Esophagus squamous epithelium (tissue), 5 donors: Measurements from ENCODE around the gene CDC37L1. TPM values are rescaled to one million over a fixed set of nuclear protein-coding genes. Genes with fewer than 3 reads are reported as not detected.

ENCODE experiments used
- DNase-seq: peaks from one replicate; lab custom pipeline; 2025; lab: John Stamatoyannopoulos, UW
- H3K27ac ChIP-seq, 4 donors: fragments of 200-600 bp; sonication (generic); one replicate each; pipeline ENCODE4 v1.5.1; 2016 to 2019; ENCODE audit warnings: mild to moderate bottlenecking in 1 of 4
- H3K27me3 ChIP-seq, 4 donors: fragments of 200-600 bp; sonication (generic); 1 replicate in 3 of 4; 2 replicates in 1 of 4; pipeline versions ENCODE4 v1.5.1 to v1.6.0; 2017 to 2021; ENCODE audit warnings: antibody characterized with exemption in 1 of 4
- H3K36me3 ChIP-seq, 3 donors: fragments of 200-600 bp; sonication (generic); one replicate each; pipeline ENCODE4 v1.5.1; 2016 to 2019
- H3K4me1 ChIP-seq, 3 donors: fragments of 200-600 bp; sonication (generic); one replicate each; pipeline ENCODE4 v1.5.1; 2017 to 2019
- H3K4me3 ChIP-seq, 4 donors: fragments of 200-600 bp; sonication (generic); 1 replicate in 3 of 4; 2 replicates in 1 of 4; pipeline ENCODE4 v1.5.1; 2016 to 2019; ENCODE audit warnings: mild to moderate bottlenecking in 2 of 4, moderate library complexity in 1 of 4
- H3K9me3 ChIP-seq, 3 donors: fragments of 200-600 bp; sonication (generic); one replicate each; pipeline ENCODE4 v1.5.1; 2016 to 2019
- CTCF ChIP-seq, 6 experiments: fragments of 450-650 bp in 4 of 6; fragments of 200-600 bp in 2 of 6; sonication (generic) in 2 of 6; IDR thresholded peaks; one replicate each; pipeline ENCODE4 v1.5.1; 2016 to 2019; ENCODE audit warnings: antibody characterized with exemption in 6 of 6, mild to moderate bottlenecking in 4 of 6, moderate library complexity in 4 of 6
- POLR2A ChIP-seq, 4 donors: fragments of 450-650 bp; IDR thresholded peaks; one replicate each; pipeline ENCODE4 v1.6.1; 2017; ENCODE audit warnings: antibody characterized with exemption in 4 of 4, mild to moderate bottlenecking in 4 of 4, moderate library complexity in 3 of 4
- WGBS, 2 donors: methylation state at CpG; one replicate each; pipeline ENCODE4 v1.1.5; 2018; 5-methylcytosine and 5-hydroxymethylcytosine counted together
- intact Hi-C: fragments of 100-400 bp; cut with DNase I; formaldehyde crosslinking; loops from one replicate; pipeline ENCODE4 v1.15.0; 2022
- total RNA-seq, 4 donors: library from RNA; depleted of rRNA; stranded (reverse); fragments of >200 nt; gene quantifications; one replicate each; pipeline ENCODE4 v1.1.0, GENCODE V29; 2016
- donor health status: DM: yes; HTN: yes; CAD: no.

The CDC37L1 gene
- total RNA-seq, 4 donors from 2014 or later = 8.9 to 48.8 (median 19.3) TPM

GRCh38 chr9:4756420-4756819 lies 77.1 kb downstream of the CDC37L1 start:
- 79 to 93% methylated on average over 4 of the region's 4 CpGs for WGBS, 2 donors
- DNase-seq = no peak
- Histone ChIP-seq H3K4me1 (no peaks in the 10 kb centered on the region), H3K9me3 (no peaks in the 10 kb centered on the region), H3K36me3 (no peaks in the 10 kb centered on the region), H3K27me3 (peaks cover 0 to 1% (median 0%) of the 10 kb centered on the region in 4 donors), H3K4me3 (no peak overlapping the region), H3K27ac (no peak overlapping the region)
- TF ChIP-seq POLR2A (IDR thresholded peaks at IDR 0.05) (no peak), CTCF (IDR thresholded peaks at IDR 0.05) (no peak)
- intact Hi-C loops = loop anchor here (10.0 kb wide), 1 partner anchor 238 kb away; no protein-coding TSS in a partner anchor

Other genes starting within 250 kb of the CDC37L1 start
- 1 to 10 TPM; 2.3 to 4.3 (median 3.1) TPM for gene SLC1A1, start 189.1 kb upstream of the CDC37L1 start, total RNA-seq
- gene PLPP6, start 17.3 kb upstream of the CDC37L1 start, total RNA-seq = 1 to 10 TPM; 6.3 to 9.9 (median 7.7) TPM
- 1 to 10 TPM in 3 of 4 donors, under 1 TPM in 1; 0.91 to 3.0 (median 1.8) TPM for gene SPATA6L, start 13.1 kb upstream of the CDC37L1 start, total RNA-seq
- gene AK3, start 61.6 kb downstream of the CDC37L1 start, total RNA-seq = 100 to 1,000 TPM in 1 of 4 donors, 10 to 100 TPM in 3; 47.8 to 104 (median 81.2) TPM
- 10 to 100 TPM; 13.8 to 28.0 (median 16.5) TPM for gene RCL1, start 113.4 kb downstream of the CDC37L1 start, total RNA-seq